Choroid plexus epithelial cell (primary cell): ENCODE results near the gene COQ8B.
"Not testable (repeated sequence)": the region's sequence is repeated elsewhere in the genome, so short reads cannot be mapped to it uniquely, and the experiment has no call there.

Experiments
- DNase-seq: peaks from one replicate; pipeline ENCODE4 v3.0.0-alpha.2; 2010; ENCODE audit warnings: low read depth
- H3K4me3 ChIP-seq: 2 replicates; pipeline ENCODE4 v1.5.1; 2011; ENCODE audit warnings: low read depth, mild to moderate bottlenecking, control low read depth, low read length, moderate library complexity
- CTCF ChIP-seq: conservative IDR thresholded peaks from 2 replicates; pipeline ENCODE4 v1.5.1; 2011; ENCODE audit warnings: low read depth, mild to moderate bottlenecking, control low read depth, inconsistent platforms, low read length, moderate library complexity

Gene COQ8B

DNA sequence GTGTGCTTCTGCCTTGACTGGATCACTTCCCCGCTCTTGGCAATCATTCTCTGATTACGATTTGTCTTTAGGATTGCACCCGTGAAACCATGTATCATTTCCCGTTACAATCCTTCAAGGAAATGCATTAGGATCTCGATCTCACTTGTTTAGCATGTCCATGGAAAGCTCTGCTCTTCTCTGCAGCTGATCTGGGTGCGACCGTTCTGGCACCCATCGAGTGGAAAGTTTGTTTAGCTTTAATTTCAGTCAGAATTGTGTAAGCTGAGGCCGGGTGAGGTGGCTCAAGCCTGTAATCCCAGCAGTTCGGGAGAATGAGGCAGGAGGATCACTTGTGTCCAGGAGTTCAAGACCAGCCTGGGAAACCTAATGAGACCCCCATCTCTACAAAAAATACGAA, 57.1 kb downstream of the COQ8B start:
- no peak for TF ChIP-seq CTCF
- DNase-seq = no peak

DNA sequence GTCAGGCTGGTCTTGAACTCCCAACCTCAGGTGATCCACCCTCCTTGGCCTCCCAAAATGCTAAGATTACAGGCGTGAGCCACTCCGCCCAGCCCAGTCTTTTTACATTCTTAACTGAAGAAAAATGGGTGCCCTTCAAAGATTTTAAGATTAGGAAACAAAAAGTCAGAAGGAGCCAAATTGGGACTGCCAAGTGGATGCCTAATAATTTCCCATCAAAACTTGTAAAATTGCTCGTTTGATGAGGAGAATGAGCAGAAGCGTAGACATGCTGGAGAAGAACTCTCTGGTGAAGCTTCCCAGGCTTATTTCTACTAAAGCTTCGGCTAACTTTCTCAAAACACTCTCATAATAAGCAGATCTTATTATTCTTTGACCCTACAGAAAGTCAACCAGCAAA, 57.6 kb downstream of the COQ8B start:
- H3K4me3 ChIP-seq = no peak overlapping the region
- TF ChIP-seq CTCF = no peak
- DNase-seq = no peak

More for the DNA sequence above, 57.1 kb downstream of the COQ8B start:
- H3K4me3 ChIP-seq = no peak overlapping the region

GRCh38 chr19:40658031-40658430, 58.7 kb downstream of the COQ8B start:
- H3K4me3 ChIP-seq = no peak overlapping the region
- TF ChIP-seq CTCF = no peak
- DNase-seq = no peak

DNA sequence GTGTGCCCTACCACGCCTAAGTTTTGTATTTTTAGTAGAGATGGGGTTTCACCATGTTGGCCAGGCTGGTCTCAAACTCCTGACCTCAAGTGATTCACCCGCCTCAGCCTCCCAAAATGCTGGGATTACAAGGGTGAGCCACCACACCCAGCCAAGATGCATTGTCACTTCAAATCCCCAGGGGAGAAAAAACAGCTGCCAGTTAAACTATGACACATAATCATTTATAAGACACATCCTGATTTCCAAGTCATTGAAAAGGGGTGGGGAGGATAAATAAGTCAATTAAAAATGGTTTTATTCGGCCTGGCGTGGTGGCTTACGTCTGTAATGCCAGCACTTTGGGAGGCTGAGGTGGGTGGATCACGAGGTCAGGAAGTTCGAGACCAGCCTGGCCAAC, 61.0 kb downstream of the COQ8B start:
- not testable (repeated sequence) for DNase-seq, H3K4me3 ChIP-seq

DNA sequence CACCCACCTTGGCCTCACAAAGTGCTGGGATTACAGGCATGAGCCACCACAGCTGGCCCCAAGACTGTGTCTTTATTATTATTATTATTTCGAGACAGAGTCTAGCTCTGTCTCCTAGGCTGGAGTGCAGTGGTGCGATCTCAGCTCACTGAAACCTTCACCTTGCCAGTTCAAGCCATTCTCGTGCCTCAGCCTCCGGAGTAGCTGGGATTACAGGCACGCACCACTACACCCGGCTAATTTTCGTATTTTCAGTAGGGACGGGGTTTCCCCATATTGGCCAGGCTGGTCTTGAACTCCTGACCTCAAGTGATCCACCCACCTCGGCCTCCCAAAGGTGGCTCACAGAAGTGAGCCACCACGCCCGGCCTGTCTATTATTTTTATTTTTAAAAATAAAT, 64.4 kb downstream of the COQ8B start:
- not testable (repeated sequence) for DNase-seq, H3K4me3 ChIP-seq

GRCh38 chr19:40650749-40651305, 65.9 kb downstream of the COQ8B start:
- TF ChIP-seq CTCF = no peak
- DNase-seq = peak; percentile 43
- H3K4me3 ChIP-seq = no peak overlapping the region

- not testable (repeated sequence) for DNase-seq, H3K4me3 ChIP-seq
These were observed 66.6 kb downstream of the COQ8B start for GRCh38 chr19:40649903-40650675.

DNA sequence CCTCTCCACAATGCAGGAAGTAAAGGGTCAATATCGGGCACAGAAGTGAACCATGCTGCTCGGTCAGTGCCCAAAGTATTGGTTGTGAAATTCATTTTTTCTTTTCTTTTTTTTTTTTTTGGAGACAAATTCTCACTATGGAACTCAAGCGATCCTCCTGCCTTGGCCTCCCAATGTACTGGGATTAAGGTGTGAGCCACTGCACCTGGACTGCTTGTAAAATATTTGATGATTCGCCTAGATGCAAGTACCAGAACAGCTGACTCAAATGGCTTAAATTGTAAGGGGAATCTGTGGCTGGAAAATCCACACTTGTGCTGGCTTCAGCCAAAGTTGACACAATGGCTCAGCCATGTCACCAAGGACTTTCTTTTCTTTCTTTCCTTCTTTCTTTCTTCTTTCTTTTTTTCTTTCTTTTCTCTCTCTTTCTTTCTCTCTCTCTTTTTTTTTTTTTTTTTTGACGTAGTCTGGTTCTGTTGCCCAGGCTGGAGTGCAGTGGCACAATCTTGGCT, 69.9 kb downstream of the COQ8B start:
- TF ChIP-seq CTCF = no peak
- no peak for DNase-seq
- H3K4me3 ChIP-seq = no peak overlapping the region
